NCI-H187 treated with DMSO at 0.1 percent for 48 hours (cell line): Measurements from ENCODE around the gene UBA3.

Source experiments
- DNase-seq: peaks from one replicate; lab custom pipeline; 2025; lab: John Stamatoyannopoulos, UW

UBA3 gene

GRCh38 chr3:69097407-69098086, 17.4 kb upstream of the UBA3 start:
- DNase-seq = no peak

- DNase-seq = no peak
Measured at GRCh38 chr3:69096299-69096698, 16.1 kb upstream of the UBA3 start.

GRCh38 chr3:69095636-69096035, 15.5 kb upstream of the UBA3 start:
- no peak for DNase-seq

GRCh38 chr3:69094467-69095205, 14.5 kb upstream of the UBA3 start:
- DNase-seq = no peak

GRCh38 chr3:69092030-69092516, 11.9 kb upstream of the UBA3 start:
- no peak for DNase-seq

- no peak for DNase-seq
Measured at GRCh38 chr3:69091389-69092029, 11.3 kb upstream of the UBA3 start.

DNA sequence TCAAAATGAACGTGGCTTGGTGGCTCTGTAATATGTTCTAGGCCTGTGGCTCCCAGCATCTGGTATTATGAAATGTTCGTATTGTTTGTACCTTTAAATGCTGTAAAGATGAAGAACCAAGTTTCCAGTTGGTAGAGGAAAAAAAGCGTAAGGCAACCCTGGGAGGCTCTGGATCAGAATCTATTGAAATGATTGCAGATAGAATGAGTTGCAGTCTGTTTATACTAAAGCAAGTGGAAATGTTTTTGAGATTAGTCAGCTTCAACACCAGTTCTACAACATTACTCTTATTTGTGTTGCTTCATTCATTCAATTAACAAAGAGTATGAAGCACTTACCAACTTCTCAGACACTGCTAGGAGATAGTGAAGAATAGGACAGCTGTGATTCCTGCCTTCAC, 9.9 kb upstream of the UBA3 start:
- DNase-seq = no peak

DNA sequence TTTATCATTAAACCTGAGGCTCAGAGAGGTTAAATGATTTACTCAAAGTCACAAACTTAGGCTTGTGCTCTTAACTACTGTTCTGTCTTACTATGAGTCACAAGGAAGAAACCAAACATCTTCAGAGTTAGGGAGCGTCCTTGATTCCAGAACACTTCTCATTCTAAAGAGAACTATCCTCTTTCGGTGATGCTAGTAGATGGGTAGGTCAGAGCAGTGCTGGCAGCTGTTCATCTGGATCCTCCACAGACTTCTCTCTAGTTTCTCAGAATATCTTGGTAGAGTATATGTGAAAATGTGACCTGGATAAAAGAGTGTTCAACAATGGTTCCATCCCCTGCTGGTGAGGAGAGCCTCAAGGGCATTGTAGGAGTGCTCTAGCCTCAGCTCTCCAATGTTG, 7.9 kb upstream of the UBA3 start:
- no peak for DNase-seq

DNA sequence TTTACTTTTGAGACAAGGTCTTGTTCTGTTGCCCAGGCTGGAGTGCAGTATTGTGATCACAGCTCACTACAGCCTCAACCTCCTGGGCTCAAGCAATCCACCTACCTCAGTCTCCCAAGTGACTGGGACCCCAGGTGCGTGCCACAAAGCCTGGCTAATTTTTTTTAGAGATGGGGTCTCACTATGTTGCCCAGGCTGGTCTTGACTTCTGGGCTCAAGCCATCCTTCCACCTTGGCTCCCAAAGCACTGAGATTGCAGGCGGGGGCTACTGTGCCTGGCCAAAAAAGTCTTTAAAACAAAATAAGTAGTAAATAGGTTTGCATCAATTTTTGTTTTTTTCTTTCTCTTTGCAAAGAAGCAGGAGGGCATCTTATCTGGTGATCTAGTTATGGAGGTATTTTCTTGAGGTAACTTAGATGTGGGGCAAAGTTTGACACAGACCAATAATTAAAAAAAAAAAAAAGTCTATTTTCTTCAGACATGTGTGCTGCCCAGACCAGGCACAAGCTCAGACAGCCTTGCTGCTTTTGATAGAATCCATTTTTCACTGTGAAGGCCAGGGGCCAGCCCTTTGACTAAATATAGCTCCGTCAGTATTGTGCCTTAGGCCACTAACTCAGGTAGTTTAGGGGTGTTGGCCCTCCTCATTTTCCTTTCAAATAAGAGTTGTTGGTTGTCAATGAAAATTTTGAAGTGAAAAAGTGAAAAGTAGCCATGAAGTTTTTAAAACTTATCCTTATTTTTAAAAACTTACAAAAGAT, 7.0 kb upstream of the UBA3 start:
- no peak for DNase-seq

GRCh38 chr3:69085833-69086722, 5.9 kb upstream of the UBA3 start:
- DNase-seq = no peak

DNA sequence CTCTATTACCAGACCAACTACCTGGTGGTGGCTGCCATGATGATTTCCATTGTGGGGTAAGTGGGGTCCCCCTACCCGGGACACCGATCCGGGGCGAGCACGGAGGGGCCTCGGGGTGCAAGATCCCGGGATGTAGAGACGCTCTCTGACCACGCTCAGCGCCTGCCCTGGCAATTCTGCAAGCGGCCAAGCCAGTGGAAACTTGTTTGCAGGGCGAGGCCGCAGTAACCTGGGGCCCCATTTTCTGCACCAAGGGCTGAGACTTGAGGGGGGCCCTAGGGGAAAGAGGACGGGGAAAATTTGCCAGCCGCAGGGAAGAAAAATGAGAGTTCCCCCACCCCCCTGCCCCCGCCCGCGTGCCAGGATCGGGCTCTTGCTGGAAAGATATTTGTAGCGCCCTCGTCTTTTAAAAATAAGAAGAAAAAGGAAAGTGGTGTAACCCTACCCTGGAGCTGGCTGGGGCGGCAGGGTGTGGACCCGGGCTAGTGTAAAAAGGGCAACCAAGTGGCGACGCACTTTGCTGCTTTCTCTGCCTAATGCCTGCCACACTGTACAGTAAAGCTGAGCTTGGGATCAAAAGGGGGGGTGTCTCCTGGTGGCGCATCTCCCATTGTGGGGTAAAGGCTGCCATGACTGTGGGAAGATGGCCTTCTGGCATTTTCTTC, 5.1 kb upstream of the UBA3 start:
- no peak for DNase-seq

GRCh38 chr3:69084326-69085167, 4.4 kb upstream of the UBA3 start, which contains the start of gene ARL6IP5:
ARL6IP5 (plus strand) TSS chr3:69084937; CDS start chr3:69085048, 111 bp downstream.
- peak; percentile 14 for DNase-seq

DNA sequence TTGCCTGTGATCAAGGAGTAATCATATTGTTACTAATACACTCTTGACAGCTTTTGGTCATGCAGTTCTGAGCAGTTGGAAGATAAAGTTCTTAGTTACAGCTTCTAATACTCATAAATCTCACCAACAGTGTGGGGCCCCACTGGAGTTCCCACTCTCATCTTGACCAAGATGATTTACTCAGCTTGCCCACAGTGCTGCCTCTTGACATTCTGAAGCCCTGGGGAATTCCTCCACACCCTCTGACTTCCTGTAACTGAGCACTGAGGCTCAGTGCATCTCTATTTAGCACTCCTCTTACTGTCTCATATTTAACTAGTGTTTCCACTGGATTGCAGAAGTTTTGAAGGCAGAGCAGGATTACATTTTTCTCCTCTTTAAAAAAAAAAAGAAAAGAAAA, 2.6 kb upstream of the UBA3 start:
- no peak for DNase-seq

DNA sequence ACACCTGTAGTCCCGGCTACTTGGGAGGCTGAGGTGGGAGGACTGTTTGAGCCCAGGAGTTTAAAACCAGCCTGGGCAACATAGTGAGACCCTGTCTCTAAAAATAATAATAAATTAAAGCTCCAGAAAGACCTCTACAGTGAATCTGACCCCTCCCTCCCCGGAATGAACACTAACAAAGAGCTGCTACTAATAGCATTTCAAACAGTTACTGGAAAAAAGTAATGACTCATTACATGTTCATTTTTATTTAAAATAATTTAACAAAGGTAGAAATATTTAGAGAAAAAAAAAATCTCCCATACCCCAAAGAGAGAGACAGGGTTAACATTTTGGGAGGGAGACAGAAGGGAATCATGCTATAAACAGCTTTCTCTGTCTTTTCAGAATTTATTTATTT, 2.2 kb upstream of the UBA3 start:
- no peak for DNase-seq

GRCh38 chr3:69081583-69082262, 1.6 kb upstream of the UBA3 start:
- DNase-seq = no peak

- DNase-seq = no peak
Measured at GRCh38 chr3:69079269-69080159, 651 bp downstream of the UBA3 start.

- no peak for DNase-seq
Measured at GRCh38 chr3:69072928-69073327, 7.2 kb downstream of the UBA3 start.

GRCh38 chr3:69066121-69066520, 14.0 kb downstream of the UBA3 start:
- DNase-seq = no peak
